Peyer's patch (tissue), 4 donors: ENCODE data around the gene CEBPB.

Experiments
- CTCF ChIP-seq, 6 experiments: fragments of 450-650 bp in 4 of 6; fragments of 200-600 bp in 2 of 6; sonication (generic) in 1 of 6; IDR thresholded peaks; one replicate each; pipeline ENCODE4 v1.5.1; 2017 to 2019; ENCODE audit warnings: antibody characterized with exemption in 6 of 6, mild to moderate bottlenecking in 3 of 6, moderate library complexity in 1 of 6
- POLR2A ChIP-seq, 2 donors: fragments of 450-650 bp; IDR thresholded peaks; one replicate each; pipeline ENCODE4 v1.5.1; 2017; ENCODE audit warnings: antibody characterized with exemption in 2 of 2, mild to moderate bottlenecking in 2 of 2, moderate library complexity in 2 of 2

GRCh38 chr20:50194422-50194830 lies 3.8 kb downstream of the CEBPB start:
- no peak for TF ChIP-seq CTCF (IDR thresholded peaks at IDR 0.05)
- no peak for TF ChIP-seq POLR2A (IDR thresholded peaks at IDR 0.05)
